ENCODE measurements around the gene ANKRD11. TPM values are rescaled to one million over a fixed set of nuclear protein-coding genes. Genes with fewer than 3 reads are reported as not detected.
"Not testable (repeated sequence)": the region's sequence is repeated elsewhere in the genome, so short reads cannot be mapped to it uniquely, and the experiment has no call there.

ANKRD11 gene
- total RNA-seq, 1 donor from 2014 or later: 31.9 TPM

GRCh38 chr16:89317729-89318429 is 172.5 kb downstream of the ANKRD11 start:
- DNase-seq (ENCODE audit: low read depth in 2 of 2): no peak

GRCh38 chr16:89317101-89317671 is 173.2 kb downstream of the ANKRD11 start:
- DNase-seq (ENCODE audit: low read depth in 2 of 2): peak in 1 of 2 donors; percentile 38

DNA sequence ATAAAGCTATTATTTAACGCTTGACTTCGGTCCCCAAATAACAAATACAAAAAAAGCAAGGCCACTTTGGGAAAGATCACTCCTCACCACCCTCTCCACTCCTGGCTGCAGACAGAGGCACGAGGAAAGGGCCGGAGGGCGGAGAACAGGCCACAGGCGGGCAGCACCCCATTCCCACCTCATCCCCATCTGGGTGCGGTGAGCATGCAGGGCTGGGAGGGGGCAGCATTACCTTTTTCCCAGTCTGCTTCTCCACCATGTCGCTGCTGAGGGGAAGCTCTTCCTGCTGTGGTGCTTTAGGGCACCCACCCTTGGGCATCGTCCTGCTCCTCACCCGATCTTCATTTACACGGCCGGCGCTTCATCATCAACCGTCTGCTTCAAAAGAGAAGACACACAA is 173.7 kb downstream of the ANKRD11 start:
- no peak for DNase-seq (ENCODE audit: low read depth in 2 of 2)

- peak; percentile 97 to 99 for DNase-seq (ENCODE audit: low read depth in 2 of 2)
Observed at GRCh38 chr16:89315791-89316581, 174.4 kb downstream of the ANKRD11 start.

- DNase-seq (ENCODE audit: low read depth in 2 of 2): no peak
Observed at GRCh38 chr16:89315271-89315670, 175.1 kb downstream of the ANKRD11 start.

DNA sequence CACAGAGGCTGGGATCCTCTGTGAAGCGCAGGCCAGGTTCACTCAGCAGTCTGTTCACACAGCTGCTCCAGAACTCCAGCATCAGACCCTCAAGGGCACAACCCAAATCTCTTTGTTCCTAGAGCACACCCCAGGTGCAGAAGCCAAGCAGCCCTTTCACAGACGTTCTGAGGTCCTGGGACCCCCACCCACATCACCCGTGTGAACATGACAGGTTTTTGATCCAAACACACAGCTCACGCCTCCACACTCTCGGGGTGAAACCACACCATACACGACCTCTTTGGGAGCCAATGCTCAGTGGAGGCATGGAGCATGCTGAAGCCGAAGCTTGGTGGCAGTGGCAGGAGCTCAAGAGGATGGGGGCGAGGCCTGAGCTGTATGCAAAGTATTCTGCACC is 175.5 kb downstream of the ANKRD11 start:
- DNase-seq (ENCODE audit: low read depth in 2 of 2): no peak

- DNase-seq (ENCODE audit: low read depth in 2 of 2): peak in 1 of 2 donors; percentile 43
Observed at GRCh38 chr16:89314357-89314756, 176.0 kb downstream of the ANKRD11 start.

DNA sequence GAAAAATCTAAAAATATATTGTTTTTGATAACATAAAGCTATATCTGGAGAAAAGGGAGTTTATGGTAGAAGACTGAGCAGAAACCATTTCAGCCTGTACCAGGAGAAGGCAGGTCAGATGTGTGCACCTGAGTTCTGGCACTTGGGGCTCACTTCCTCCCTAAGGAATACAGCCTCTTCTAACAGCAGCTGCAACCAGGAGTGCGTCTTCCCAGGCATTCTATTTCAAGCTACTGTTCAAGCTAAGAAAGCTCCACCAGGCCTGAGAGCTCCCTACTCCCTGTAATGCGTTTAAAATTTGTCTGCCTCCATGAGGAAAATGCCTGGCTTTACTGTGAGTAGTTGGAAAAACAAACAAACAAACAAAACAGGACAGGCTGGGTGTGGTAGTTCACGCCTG is 176.8 kb downstream of the ANKRD11 start:
- no peak for DNase-seq (ENCODE audit: low read depth in 2 of 2)

DNA sequence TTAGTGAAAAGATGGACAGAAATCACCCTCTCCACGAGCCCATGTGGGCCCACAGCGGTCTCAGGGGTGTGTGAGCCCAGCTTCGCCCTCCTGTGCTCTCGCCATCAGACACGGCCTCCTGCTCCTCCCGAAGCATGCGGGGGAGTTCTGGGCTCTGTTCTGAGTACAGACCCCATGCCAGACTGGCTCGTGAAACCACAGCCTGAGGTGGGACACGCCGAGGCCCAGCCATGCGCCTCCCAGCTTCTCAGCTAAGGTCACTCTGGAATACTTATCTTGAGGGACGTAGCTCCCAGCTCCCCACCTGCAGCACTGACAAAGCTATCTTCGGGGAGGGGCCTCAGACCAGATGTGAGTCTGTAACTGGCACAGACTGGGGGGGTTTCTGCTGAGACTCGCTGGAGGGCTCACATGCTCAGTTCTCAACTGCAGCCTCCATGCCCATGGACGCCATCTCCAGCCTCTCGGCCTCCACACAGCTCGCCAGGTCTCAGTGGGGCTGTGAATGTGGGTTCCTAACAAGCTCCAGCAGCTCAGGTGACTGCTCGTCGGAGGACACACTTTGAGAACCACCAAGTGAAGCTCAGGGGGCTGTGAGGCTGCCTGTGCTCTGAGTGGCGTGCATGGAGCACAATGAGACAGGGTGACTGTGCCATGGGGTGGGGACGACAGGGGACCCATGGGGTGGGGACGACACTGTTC is 177.6 kb downstream of the ANKRD11 start:
- no peak for DNase-seq (ENCODE audit: low read depth in 2 of 2)

- DNase-seq (ENCODE audit: low read depth in 2 of 2): no peak
Observed at GRCh38 chr16:89312194-89312593, 178.2 kb downstream of the ANKRD11 start.

- DNase-seq (ENCODE audit: low read depth in 2 of 2): no peak
Observed at GRCh38 chr16:89311636-89312035, 178.7 kb downstream of the ANKRD11 start.

- DNase-seq (ENCODE audit: low read depth in 2 of 2): no peak
Observed at GRCh38 chr16:89309438-89310122, 180.8 kb downstream of the ANKRD11 start.

DNA sequence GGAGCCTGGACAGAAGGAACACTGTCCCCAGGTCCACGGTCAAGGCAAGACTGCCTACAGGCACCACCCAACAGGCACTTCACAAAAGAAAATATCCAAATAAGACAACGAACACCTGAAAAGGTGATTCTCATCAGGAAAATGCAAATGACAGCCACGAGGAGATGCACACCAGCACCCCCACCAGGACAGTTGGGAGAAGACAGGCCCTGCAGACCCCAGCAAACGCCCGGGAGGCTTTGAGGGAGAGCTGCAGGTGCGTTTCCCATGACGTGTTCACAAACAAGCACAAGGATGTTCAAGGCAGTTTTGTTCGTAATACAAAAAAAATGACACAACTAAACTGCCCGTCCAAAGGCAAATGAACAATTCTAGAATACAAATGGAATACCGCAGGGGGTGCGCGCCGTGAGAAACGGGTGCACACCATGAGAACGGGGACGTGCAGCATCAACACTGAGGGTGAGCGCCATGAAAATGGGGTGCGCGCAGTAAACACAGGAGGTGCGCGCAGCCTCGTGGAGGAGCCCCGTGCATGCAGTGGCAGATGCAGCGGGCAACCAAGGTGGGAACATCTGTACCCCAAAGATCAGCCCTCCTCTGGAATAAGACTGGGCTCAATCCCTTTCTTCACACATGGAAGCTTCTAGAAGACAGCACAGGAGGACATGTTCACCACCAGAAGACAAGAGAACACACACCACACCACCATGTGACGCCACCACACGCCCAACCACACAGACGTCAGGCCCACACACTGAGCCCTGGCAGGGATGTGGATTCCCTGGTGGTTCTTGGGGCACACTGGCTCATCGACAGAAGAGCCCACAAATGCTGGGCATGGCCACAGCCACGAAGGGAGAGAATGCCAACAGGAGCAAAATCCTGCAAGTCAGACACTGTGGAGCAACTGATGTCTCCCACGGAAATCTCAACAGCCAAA is 181.7 kb downstream of the ANKRD11 start:
- DNase-seq (ENCODE audit: low read depth in 2 of 2): peak in 1 of 2 donors; percentile 45

DNA sequence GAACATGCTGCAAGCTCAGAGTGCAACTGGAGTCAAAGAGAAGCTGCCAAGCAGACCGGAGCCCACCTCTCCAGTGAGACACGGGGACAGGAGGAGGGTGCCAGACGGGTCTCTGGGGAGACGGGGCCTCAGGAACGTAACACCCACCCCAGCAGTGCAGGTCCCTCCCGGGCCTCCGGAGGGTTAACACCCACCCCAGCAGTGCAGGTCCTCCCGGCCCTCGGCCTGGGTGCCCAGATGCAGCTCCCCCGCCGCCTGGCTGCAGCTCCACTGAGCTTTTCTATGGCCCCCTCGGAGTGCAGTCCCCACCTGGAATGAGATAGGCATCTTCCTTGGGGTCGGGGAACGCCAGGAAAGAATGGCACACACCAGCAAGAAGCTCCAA is 182.9 kb downstream of the ANKRD11 start:
- no peak for DNase-seq (ENCODE audit: low read depth in 2 of 2)

DNA sequence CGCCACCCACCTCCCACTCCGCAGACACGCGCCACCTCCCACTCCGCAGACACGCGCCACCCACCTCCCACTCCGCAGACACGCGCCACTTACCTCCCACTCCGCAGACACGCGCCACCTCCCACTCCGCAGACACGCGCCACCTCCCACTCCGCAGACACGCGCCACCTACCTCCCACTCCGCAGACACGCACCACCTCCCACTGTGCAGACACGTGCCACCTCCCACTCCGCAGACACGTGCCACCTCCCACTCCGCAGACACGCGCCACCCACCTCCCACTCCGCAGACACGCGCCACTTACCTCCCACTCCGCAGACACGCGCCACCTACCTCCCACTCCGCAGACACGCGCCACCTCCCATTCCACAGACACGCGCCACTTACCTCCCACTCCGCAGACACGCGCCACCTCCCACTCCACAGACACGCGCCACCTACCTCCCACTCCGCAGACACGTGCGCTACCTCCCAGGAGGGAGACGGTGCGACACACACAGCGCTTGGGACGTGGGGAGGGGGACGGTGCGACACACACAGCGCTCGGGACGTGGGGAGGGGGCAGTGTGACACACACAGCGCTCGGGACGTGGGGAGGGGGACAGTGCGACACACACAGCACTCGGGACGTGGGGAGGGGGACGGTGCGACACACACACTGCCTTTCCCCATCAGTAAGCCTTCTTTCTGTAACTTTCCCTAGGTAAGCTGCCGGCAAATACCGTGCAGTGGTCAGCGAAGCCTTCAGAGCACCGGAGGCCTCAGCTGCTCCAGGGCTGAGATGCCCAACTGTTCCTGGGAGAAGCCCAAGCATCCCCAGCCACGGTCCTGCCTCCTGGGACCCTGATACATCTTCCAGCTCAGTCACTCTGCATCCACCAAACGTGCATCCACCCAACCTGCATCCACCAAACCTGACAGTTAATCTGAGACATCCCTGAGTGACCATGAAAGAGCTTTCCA is 183.6 kb downstream of the ANKRD11 start:
- DNase-seq (ENCODE audit: low read depth in 2 of 2): not testable (repeated sequence)

- DNase-seq (ENCODE audit: low read depth in 2 of 2): no peak
Observed at GRCh38 chr16:89304941-89305705, 185.2 kb downstream of the ANKRD11 start.

DNA sequence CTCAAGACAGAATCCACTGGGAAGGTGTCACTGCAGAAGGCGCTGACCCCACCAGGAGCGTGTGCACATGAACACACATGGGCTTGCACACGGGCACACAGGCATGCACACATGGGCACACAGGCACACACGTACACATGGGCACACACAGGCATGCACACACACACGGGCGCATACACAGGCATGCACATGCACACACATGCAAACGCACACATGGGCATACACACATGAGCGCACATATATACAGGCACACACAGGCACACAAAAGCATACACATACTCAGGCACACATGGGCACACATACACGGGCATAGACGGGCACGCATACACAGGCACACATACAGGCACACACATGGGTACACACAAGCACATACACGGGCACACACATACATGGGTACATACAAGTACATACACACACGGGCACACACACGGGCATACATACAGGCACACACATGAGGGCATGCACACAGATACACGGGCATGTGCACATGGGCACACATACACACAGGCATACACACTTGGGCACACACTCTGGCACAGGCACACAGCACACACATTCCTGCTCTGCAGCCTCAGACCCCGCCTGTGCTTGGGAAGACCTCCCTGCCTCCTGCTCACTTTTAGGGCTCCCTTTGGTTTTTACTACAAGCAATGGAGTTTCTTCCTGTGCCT is 186.0 kb downstream of the ANKRD11 start:
- no peak for DNase-seq (ENCODE audit: low read depth in 2 of 2)

DNA sequence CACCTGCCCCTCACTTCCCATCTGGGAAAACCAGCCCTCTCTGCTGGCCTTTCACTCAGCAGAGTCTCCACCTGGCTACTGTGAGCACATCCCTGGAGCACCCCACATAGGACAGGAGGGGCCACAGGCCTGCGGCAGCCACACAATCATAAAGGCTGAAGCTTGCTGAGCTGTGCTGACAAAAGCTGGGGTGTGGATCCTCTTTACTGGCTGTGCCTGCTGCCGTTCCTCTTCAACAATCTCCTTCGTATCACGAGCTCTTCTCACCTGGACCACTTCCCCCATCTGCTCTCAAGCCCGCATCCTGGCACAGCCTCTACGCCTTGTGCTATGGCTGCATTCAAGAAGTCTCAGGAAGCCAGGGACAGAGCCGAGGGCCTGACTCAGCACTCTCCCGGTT is 186.7 kb downstream of the ANKRD11 start:
- DNase-seq (ENCODE audit: low read depth in 2 of 2): no peak
